ENCODE data around the gene MYCBP2.

- TF ChIP-seq CTCF (IDR thresholded peaks at IDR 0.05), result no peak
- TF ChIP-seq POLR2A (IDR thresholded peaks at IDR 0.05), result no peak
- no peak for TF ChIP-seq POLR2AphosphoS5 (IDR thresholded peaks at IDR 0.05; ENCODE audit: insufficient read depth in 1 of 2, low read depth in 1 of 2)
These were observed 304.6 kb downstream of the MYCBP2 start for GRCh38 chr13:77022341-77022740.

Measured in vagina (tissue), 2 donors.